ENCODE results near the gene ARMC5. TPM values are rescaled to one million over a fixed set of nuclear protein-coding genes. Genes with fewer than 3 reads are reported as not detected.
"Not testable (repeated sequence)": the region's sequence is repeated elsewhere in the genome, so short reads cannot be mapped to it uniquely, and the experiment has no call there.

Gene ARMC5
- 8.2 and 12.2 TPM in 2 replicates for total RNA-seq (2014; rRNA removed; shearing (Covaris generic))
- 24.1 and 43.6 TPM in 2 replicates for polyA plus RNA-seq (2014; cell fraction: nucleus; rRNA removed)

- peak; percentile 98 for DNase-seq (ENCODE audit: extremely low read depth, low read depth)
Measured at GRCh38 chr16:31458844-31459686, at the start of gene ARMC5. Gene ARMC5 (plus strand): TSS chr16:31459501. CDS start chr16:31459525, 24 bp downstream.

GRCh38 chr16:31410082-31410481, 49.2 kb upstream of the ARMC5 start:
- DNase-seq (ENCODE audit: extremely low read depth, low read depth): no peak

GRCh38 chr16:31411024-31411844, 48.1 kb upstream of the ARMC5 start:
- no peak for DNase-seq (ENCODE audit: extremely low read depth, low read depth)

DNA sequence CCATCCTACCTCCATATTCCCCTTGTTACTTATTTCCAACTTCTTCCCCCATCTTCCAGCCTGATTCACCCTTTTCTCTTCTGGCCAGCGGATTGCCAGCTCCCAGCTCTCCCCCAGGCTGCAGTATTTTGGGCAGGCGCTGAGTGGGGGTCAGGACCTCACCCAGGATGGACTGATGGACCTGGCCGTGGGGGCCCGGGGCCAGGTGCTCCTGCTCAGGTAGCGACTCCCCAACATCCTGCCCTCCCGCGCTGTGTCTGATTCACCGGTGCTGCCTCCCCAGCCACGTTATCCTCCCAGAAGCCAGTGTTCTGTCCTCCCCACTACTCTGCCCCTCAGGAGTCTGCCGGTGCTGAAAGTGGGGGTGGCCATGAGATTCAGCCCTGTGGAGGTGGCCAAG, 46.6 kb upstream of the ARMC5 start:
- DNase-seq (ENCODE audit: extremely low read depth, low read depth): no peak

- DNase-seq (ENCODE audit: extremely low read depth, low read depth): no peak
Measured at GRCh38 chr16:31413381-31413780, 45.9 kb upstream of the ARMC5 start.

DNA sequence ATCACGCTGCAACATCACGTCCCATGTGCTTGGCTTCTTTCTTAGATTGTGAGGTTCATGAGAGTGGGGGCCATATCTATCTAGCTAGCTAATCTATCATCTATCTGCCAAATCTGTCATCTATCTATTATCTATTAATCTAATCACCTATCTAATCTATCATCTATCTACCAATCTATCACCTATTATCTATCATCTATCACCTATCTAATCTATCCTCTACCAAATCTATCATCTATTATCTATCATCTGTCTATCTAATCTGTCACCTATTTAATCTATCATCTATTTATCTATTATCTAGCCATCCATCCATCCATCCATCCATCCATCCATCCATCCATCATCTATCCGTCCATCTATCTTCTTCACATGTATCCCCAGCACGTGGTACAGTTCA, 45.4 kb upstream of the ARMC5 start:
- DNase-seq (ENCODE audit: extremely low read depth, low read depth): no peak

- no peak for DNase-seq (ENCODE audit: extremely low read depth, low read depth)
Measured at GRCh38 chr16:31414706-31415105, 44.6 kb upstream of the ARMC5 start.

DNA sequence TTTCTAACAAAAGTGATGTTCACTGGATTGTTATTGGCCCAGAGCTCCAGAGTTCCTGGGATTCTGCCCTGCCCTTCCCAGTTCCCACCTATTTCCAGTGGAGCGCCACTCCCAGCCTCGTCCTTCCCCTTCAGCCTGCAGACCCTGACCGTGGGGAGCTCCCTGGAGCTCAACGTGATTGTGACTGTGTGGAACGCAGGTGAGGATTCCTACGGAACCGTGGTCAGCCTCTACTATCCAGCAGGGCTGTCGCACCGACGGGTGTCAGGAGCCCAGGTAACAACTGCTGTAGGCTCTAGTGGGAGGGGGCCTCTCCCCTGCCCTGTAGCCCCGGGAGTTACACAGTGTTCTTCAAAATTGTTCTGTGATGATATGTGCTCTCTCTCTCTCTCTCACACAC, 42.9 kb upstream of the ARMC5 start:
- DNase-seq (ENCODE audit: extremely low read depth, low read depth): no peak

- not testable (repeated sequence) for DNase-seq (ENCODE audit: extremely low read depth, low read depth)
Measured at GRCh38 chr16:31417036-31417435, 42.3 kb upstream of the ARMC5 start.

DNA sequence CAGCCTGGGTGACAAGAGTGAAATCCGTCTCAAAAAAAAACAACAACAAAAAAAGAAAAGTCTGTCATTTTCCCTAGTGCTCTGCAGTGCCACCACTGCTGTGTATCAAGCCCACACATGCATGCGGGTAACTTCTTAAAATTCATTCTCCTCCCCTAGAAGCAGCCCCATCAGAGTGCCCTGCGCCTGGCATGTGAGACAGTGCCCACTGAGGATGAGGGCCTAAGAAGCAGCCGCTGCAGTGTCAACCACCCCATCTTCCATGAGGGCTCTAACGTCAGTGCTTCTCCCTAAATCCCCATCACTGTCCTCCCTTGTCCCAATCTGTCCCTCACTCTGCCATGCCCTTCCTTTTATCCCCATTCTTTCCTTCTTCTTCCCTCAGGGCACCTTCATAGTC, 41.4 kb upstream of the ARMC5 start:
- no peak for DNase-seq (ENCODE audit: extremely low read depth, low read depth)

GRCh38 chr16:31420037-31420436, 39.3 kb upstream of the ARMC5 start:
- no peak for DNase-seq (ENCODE audit: extremely low read depth, low read depth)

DNA sequence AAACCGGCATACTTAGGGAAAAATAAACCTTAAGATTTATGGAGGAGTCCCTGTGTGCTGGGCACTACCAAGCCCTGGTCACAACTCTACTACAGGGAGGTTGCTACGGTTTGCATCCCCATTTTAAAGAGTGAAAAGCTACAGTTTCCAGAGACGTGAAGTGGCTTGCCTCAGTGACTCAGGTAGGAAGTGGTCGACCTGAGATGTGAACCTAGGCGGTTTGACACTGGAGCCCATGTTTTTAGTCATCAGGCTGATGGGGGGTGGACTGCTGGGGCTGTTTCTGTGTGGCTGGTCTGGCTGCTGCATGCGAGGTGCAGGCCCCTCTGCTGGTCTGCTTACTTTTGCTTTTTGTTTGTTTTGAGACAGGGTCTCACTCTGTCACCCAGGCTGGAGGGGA, 37.7 kb upstream of the ARMC5 start:
- no peak for DNase-seq (ENCODE audit: extremely low read depth, low read depth)

DNA sequence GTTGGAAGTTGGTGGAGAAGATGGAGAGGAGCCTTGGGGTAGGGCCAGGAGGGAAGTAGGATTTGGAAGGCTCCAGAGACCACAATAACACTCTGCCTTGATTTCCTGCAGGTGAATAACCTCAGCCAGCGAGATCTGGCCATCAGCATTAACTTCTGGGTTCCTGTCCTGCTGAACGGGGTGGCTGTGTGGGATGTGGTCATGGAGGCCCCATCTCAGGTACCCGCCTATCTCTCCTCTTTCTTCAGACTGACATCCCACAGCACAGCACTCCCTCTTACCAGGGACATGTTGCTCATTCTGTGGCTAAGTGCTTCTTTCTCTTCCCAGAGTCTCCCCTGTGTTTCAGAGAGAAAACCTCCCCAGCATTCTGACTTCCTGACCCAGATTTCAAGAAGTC, 36.1 kb upstream of the ARMC5 start:
- no peak for DNase-seq (ENCODE audit: extremely low read depth, low read depth)

GRCh38 chr16:31423801-31424200, 35.5 kb upstream of the ARMC5 start:
- DNase-seq (ENCODE audit: extremely low read depth, low read depth): no peak

DNA sequence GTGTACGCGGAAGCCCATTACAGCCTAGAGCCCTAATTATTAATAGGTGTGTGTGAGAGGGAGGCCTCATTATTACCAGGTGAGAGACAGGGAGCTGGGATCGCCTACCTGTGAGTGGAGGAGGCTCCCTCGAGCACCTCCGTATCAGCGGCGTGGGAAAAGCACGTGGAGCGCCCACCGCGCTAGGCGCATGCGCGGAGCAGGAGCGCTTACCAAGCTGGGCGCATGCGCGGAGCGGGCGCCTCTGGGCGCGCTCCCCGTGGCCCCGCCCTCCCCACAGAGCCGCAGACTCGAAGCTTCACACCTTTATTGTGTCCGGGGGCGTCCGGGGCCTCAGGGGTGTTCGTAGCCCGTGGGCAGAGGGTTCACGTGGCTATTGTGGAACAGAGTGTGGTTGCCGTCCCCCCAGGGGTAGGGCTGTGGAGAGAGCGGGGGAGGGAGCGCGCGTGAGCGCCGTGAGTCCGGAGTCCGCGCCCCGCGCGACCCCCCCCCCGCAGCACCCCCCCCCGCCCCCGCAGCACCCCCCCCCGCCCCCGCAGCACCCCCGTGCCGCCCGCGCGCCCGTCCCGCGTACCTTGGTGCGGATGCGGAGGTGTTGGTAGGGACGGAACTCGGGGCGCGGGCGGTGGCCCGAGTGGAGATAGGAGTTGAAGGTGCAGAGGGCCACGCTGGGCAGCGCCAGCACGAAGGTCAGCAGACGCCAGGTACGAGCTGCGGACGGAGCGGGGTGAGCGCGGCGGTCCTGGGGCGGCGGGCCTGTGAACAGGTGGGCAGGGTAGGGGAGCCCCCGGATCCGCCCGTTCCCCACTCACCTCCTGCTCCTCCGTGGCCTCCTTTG, 31.6 kb upstream of the ARMC5 start:
- no peak for DNase-seq (ENCODE audit: extremely low read depth, low read depth)

DNA sequence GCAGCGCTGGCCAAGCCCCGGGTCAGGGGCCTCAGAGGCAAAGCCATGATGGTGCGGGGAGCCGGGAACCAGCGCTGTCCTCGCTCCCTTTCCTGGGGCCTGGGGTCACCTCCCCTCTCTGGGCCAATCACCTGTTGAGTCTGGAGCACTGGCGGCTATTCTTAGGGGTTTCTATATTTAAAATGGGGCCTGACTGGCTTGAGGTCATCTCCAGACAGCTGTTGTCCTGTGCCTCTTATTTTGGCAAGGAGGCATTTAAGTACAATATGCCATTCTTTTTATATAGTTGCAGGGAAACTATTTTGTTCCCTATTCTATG, 31.1 kb upstream of the ARMC5 start, which contains the start of gene COX6A2:
COX6A2 (minus strand) TSS at position 82 of the 319 bp plus-strand sequence; CDS start at position 47, 35 bp downstream.
- no peak for DNase-seq (ENCODE audit: extremely low read depth, low read depth)

DNA sequence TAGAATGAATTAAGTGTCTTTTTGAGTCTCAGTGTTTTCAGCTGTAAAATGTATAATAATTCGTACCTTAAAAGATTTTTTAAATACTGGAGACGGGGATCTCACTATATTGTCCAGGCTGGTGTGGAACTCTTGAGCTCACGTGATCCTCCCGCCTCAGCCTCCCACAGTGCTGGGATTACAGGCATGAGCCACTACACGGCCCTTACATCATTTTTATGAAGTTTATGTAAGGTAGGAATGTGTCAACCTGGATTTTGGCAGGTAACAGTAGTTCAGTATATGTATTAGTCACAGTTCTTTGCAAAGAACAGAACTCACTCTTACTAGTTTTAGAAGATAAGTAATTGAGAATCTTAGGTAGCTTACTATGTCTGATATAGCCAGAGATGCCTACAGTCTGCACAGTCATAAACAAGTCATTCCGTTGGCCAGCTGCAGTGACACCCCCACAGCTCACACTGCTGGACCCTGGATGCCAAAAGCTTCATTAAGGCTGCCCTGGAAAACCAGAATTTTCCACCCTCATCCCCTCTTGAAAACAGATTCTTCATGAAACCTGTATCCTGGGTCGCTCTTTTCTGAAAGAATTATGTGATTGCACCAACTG, 30.6 kb upstream of the ARMC5 start:
- no peak for DNase-seq (ENCODE audit: extremely low read depth, low read depth)

- DNase-seq (ENCODE audit: extremely low read depth, low read depth): no peak
Measured at GRCh38 chr16:31429314-31429713, 30.0 kb upstream of the ARMC5 start.

DNA sequence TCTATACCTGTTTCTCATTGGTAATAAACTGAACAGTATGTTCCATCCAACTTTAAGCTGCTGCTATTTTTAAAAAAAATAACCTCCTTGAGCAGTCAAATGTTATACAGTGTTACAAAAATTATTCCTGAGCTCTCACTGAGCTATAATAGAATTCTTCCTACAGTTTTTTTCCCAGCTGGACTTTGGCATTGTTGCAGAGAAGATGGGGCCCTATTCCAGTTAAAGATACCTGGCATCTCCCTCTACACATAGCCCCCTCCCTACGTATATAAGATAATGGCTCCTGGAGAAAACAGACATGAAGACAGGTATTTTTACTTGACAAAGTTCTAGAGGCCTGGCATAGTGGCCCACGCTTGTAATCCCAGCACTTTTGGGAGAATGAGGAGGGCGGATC, 29.5 kb upstream of the ARMC5 start:
- DNase-seq (ENCODE audit: extremely low read depth, low read depth): no peak

GRCh38 chr16:31430380-31431052, 28.8 kb upstream of the ARMC5 start:
- DNase-seq (ENCODE audit: extremely low read depth, low read depth): no peak
